GM12878 (cell line): ENCODE data around the gene ITIH5. TPM values are rescaled to one million over a fixed set of nuclear protein-coding genes. Genes with fewer than 3 reads are reported as not detected.

Experiments
- BMI1 ChIP-seq: fragments of 450-650 bp; IDR thresholded peaks from 2 replicates; pipeline ENCODE4 v1.6.1; 2016; ENCODE audit warnings: mild to moderate bottlenecking, moderate library complexity, borderline replicate concordance
- BRCA1 ChIP-seq: IDR thresholded peaks from 2 replicates; pipeline ENCODE4 v1.6.1; 2011; ENCODE audit warnings: low read depth, low read length, improper control_type of control experiment
- EGR1 ChIP-seq, 2 experiments: IDR thresholded peaks; 1 replicate in 1 of 2; 2 replicates in 1 of 2; pipeline ENCODE4 v1.6.1; 2011 to 2012; ENCODE audit warnings: low read depth in 2 of 2, low read length in 2 of 2, borderline replicate concordance in 1 of 2, mild to moderate bottlenecking in 1 of 2, moderate library complexity in 1 of 2
- MEF2B ChIP-seq: fragments of 450-650 bp; IDR thresholded peaks from 2 replicates; pipeline ENCODE4 v1.6.1; 2018; ENCODE audit warnings: mild to moderate bottlenecking, moderate library complexity; ENCODE audit not compliant: partially characterized antibody, poor library complexity, severe bottlenecking
- MYC ChIP-seq: IDR thresholded peaks from 2 replicates; pipeline ENCODE4 v1.6.1; 2011; ENCODE audit warnings: mild to moderate bottlenecking, low read length, moderate library complexity, inconsistent platforms; ENCODE audit not compliant: insufficient read depth, insufficient replicate concordance, insufficient read length, severe bottlenecking
- RAD51 ChIP-seq: fragments of 450-650 bp; IDR thresholded peaks from 2 replicates; pipeline ENCODE4 v1.6.1; 2016; ENCODE audit warnings: moderate library complexity, mild to moderate bottlenecking, inconsistent platforms
- REST ChIP-seq: IDR thresholded peaks from 2 replicates; pipeline ENCODE4 v1.6.1; 2012; ENCODE audit warnings: mild to moderate bottlenecking, low read depth, low read length
- SP1 ChIP-seq: IDR thresholded peaks from one replicate; pipeline ENCODE4 v1.6.1; 2011; ENCODE audit warnings: low read depth, low read length
- SREBF2 ChIP-seq: IDR thresholded peaks from 2 replicates; pipeline ENCODE4 v1.6.1; 2012; ENCODE audit warnings: mild to moderate bottlenecking, low read length
- ZBTB33 ChIP-seq: fragments of 450-650 bp; IDR thresholded peaks from 2 replicates; pipeline ENCODE4 v1.6.1; 2017; ENCODE audit warnings: mild to moderate bottlenecking
- polyA plus RNA-seq, 11 experiments: library from polyadenylated mRNA; depleted of rRNA in 4 of 11; unstranded in 6 of 11; stranded (reverse) in 5 of 11; fragments of >200 nt; fragmentation: Nextera tagmentation in 4 of 11; fragmentation: Illumina TruSeq in 1 of 11; extraction: Ambion mirVana in 4 of 11; extraction: Trizol in 1 of 11; gene quantifications; 1 replicate in 1 of 11; 2 replicates in 10 of 11; pipeline versions ENCODE4 v1.2.1 to v1.2.3, GENCODE V29; 2011 to 2016; ENCODE audit warnings: inconsistent platforms in 2 of 11, missing spikeins in 2 of 11, low read depth in 1 of 11
- total RNA-seq, 4 experiments: library from RNA; depleted of rRNA in 3 of 4; stranded (reverse); fragments of >200 nt in 3 of 4; fragmentation: Illumina TruSeq in 1 of 4; extraction: Trizol in 1 of 4; gene quantifications; 2 replicates each; pipeline versions ENCODE4 v1.2.1 to v1.2.3, GENCODE V29; 2013 to 2021

ITIH5 gene
- total and polyA plus RNA-seq, 10 of the 15 experiments (the other 5 are each of a cell fraction or from before 2014, with no cell fraction given) = 0.14 to 0.43 (median 0.21) TPM; not detected in 7

- no peak for TF ChIP-seq ZBTB33
- TF ChIP-seq EGR1 (IDR thresholded peaks at IDR 0.05; ENCODE audit: borderline replicate concordance in 1 of 2, low read depth in 2 of 2, low read length in 2 of 2) = no peak
- TF ChIP-seq SP1 = no peak
- no peak for TF ChIP-seq MYC
- no peak for TF ChIP-seq BMI1
- no peak for TF ChIP-seq SREBF2
- TF ChIP-seq BRCA1 = no peak
- no peak for TF ChIP-seq RAD51
- TF ChIP-seq MEF2B = no peak
- no peak for TF ChIP-seq REST
These were observed 70.4 kb downstream of the ITIH5 start (continued) for GRCh38 chr10:7596356-7596755.
